Gastroesophageal sphincter (tissue), 4 donors: ENCODE data around the gene POU2AF3. TPM values are rescaled to one million over a fixed set of nuclear protein-coding genes. Genes with fewer than 3 reads are reported as not detected.

Experiments used
- ATAC-seq: fragments of 150-250 bp; one replicate; pipeline ENCODE4 v1.9.1; 2016; ENCODE audit warnings: mild to moderate bottlenecking, moderate library complexity
- H3K27ac ChIP-seq, 4 donors: fragments of 200-600 bp; sonication (generic) in 3 of 4; 1 replicate in 3 of 4; 2 replicates in 1 of 4; pipeline ENCODE4 v1.5.1; 2016 to 2019
- H3K27me3 ChIP-seq: fragments of 200-600 bp; sonication (generic); one replicate; pipeline ENCODE4 v1.5.1; 2019
- H3K36me3 ChIP-seq, 2 donors: fragments of 200-600 bp; sonication (generic); one replicate each; pipeline ENCODE4 v1.5.1; 2019; ENCODE audit warnings: control low read depth in 1 of 2
- H3K4me1 ChIP-seq, 3 donors: fragments of 200-600 bp; sonication (generic); 1 replicate in 2 of 3; 2 replicates in 1 of 3; pipeline ENCODE4 v1.5.1; 2016 to 2019; ENCODE audit warnings: control low read depth in 2 of 3
- H3K4me3 ChIP-seq, 2 donors: fragments of 200-600 bp; sonication (generic); one replicate each; pipeline ENCODE4 v1.5.1; 2019; ENCODE audit warnings: mild to moderate bottlenecking in 1 of 2, moderate library complexity in 1 of 2
- H3K9me3 ChIP-seq, 3 donors: fragments of 200-600 bp; sonication (generic); one replicate each; pipeline ENCODE4 v1.5.1; 2017 to 2019; ENCODE audit warnings: control low read depth in 2 of 3
- CTCF ChIP-seq, 4 experiments: fragments of 200-600 bp in 2 of 4; fragments of 450-650 bp in 2 of 4; sonication (generic) in 1 of 4; IDR thresholded peaks; one replicate each; pipeline ENCODE4 v1.5.1; 2017 to 2019; ENCODE audit warnings: antibody characterized with exemption in 4 of 4, mild to moderate bottlenecking in 2 of 4, moderate library complexity in 2 of 4
- EP300 ChIP-seq: sonication (generic); formaldehyde crosslinking; IDR thresholded peaks from one replicate; pipeline ENCODE4 v1.6.1; 2017; ENCODE audit warnings: antibody characterized with exemption, mild to moderate bottlenecking
- POLR2A ChIP-seq, 2 donors: fragments of 450-650 bp; IDR thresholded peaks; one replicate each; pipeline ENCODE4 v1.6.1; 2017; ENCODE audit warnings: antibody characterized with exemption in 2 of 2, mild to moderate bottlenecking in 2 of 2, moderate library complexity in 1 of 2
- POLR2AphosphoS5 ChIP-seq: sonication (generic); formaldehyde crosslinking; IDR thresholded peaks from one replicate; pipeline ENCODE4 v1.6.1; 2017; ENCODE audit warnings: antibody characterized with exemption
- WGBS, 2 donors: methylation state at CpG; one replicate each; pipeline ENCODE4 v1.1.5; 2018; ENCODE audit warnings: low coverage in 1 of 2; 5-methylcytosine and 5-hydroxymethylcytosine counted together
- total RNA-seq, 4 donors: library from RNA; depleted of rRNA; stranded (reverse); fragments of >200 nt; gene quantifications; one replicate each; pipeline ENCODE4 v1.1.0, GENCODE V29; 2016

The POU2AF3 gene
- total RNA-seq, 4 donors from 2014 or later: 1.5 to 3.8 (median 2.2) TPM

- no peaks in the 10 kb centered on the region for H3K9me3 ChIP-seq
- H3K4me3 ChIP-seq: no peak overlapping the region
- 83 to 93% methylated on average over 2 to 3 of the region's 5 CpGs for WGBS, 2 donors
- ATAC-seq: no peak
- no peak overlapping the region for H3K27ac ChIP-seq
- H3K27me3 ChIP-seq: no peaks in the 10 kb centered on the region
- H3K36me3 ChIP-seq: no peaks in the 10 kb centered on the region
- no peak for TF ChIP-seq POLR2A (IDR thresholded peaks at IDR 0.05)
- no peak for TF ChIP-seq EP300
- TF ChIP-seq CTCF (IDR thresholded peaks at IDR 0.05): no peak
- H3K4me1 ChIP-seq: peaks cover 0 to 21% (median 2%) of the 10 kb centered on the region in 3 donors
Measured at GRCh38 chr11:111320728-111321568, 22.6 kb downstream of the POU2AF3 start.

- H3K36me3 ChIP-seq: no peaks in the 10 kb centered on the region
- H3K27ac ChIP-seq: no peak overlapping the region
- no peak overlapping the region for H3K4me3 ChIP-seq
- ATAC-seq: no peak
- H3K27me3 ChIP-seq: no peaks in the 10 kb centered on the region
- no peaks in the 10 kb centered on the region for H3K9me3 ChIP-seq
- 90 to 100% methylated on average over 2 of the region's 2 CpGs for WGBS, 2 donors
- TF ChIP-seq EP300: no peak
- no peak for TF ChIP-seq POLR2A (IDR thresholded peaks at IDR 0.05)
- TF ChIP-seq CTCF (IDR thresholded peaks at IDR 0.05): no peak
- peaks cover 0 to 21% (median 2%) of the 10 kb centered on the region in 3 donors for H3K4me1 ChIP-seq
Measured at GRCh38 chr11:111322534-111322933, 24.2 kb downstream of the POU2AF3 start.

GRCh38 chr11:111324277-111324720 is 26.0 kb downstream of the POU2AF3 start:
- peak; percentile 34 for ATAC-seq
- peak overlapping the region in 3 of 4 donors; percentile 48 to 60 (median 54) for H3K27ac ChIP-seq

GRCh38 chr11:111325259-111325658 is 26.9 kb downstream of the POU2AF3 start:
- ATAC-seq: no peak
- no peaks in the 10 kb centered on the region for H3K36me3 ChIP-seq
- no peaks in the 10 kb centered on the region for H3K27me3 ChIP-seq
- WGBS, 2 donors: 83% methylated on average over 1 of the region's 5 CpGs; no CpG with 5 or more reads in 1 of the 2 donors
- H3K4me1 ChIP-seq: peaks cover 0 to 44% (median 2%) of the 10 kb centered on the region in 3 donors
- no peaks in the 10 kb centered on the region for H3K9me3 ChIP-seq
- no peak overlapping the region for H3K4me3 ChIP-seq
- TF ChIP-seq EP300 (no peak), POLR2AphosphoS5 (peak; percentile 21)
- H3K27ac ChIP-seq: peak overlapping the region in 1 of 4 donors; percentile 54

More at GRCh38 chr11:111324277-111324720, 26.0 kb downstream of the POU2AF3 start:
- no peaks in the 10 kb centered on the region for H3K9me3 ChIP-seq
- peaks cover 0 to 35% (median 2%) of the 10 kb centered on the region in 3 donors for H3K4me1 ChIP-seq
- no peaks in the 10 kb centered on the region for H3K27me3 ChIP-seq
- H3K4me3 ChIP-seq: no peak overlapping the region
- no peak for TF ChIP-seq POLR2AphosphoS5
- TF ChIP-seq EP300: no peak
- TF ChIP-seq CTCF (IDR thresholded peaks at IDR 0.05): no peak
- no peak for TF ChIP-seq POLR2A (IDR thresholded peaks at IDR 0.05)
- WGBS, 2 donors: 23 to 42% methylated on average over 3 to 5 of the region's 5 CpGs
- H3K36me3 ChIP-seq: no peaks in the 10 kb centered on the region

- TF ChIP-seq POLR2A (IDR thresholded peaks at IDR 0.05) (no peak), POLR2AphosphoS5 (no peak), CTCF (IDR thresholded peaks at IDR 0.05) (no peak), EP300 (no peak)
- Histone ChIP-seq H3K4me3 (no peak overlapping the region), H3K27me3 (no peaks in the 10 kb centered on the region), H3K9me3 (no peaks in the 10 kb centered on the region), H3K4me1 (peaks cover 4 to 55% (median 8%) of the 10 kb centered on the region in 3 donors), H3K27ac (no peak overlapping the region), H3K36me3 (no peaks in the 10 kb centered on the region)
- 71 to 100% methylated on average over 1 to 3 of the region's 4 CpGs for WGBS, 2 donors
- no peak for ATAC-seq
Measured at GRCh38 chr11:111326824-111327223, 28.5 kb downstream of the POU2AF3 start.
